Measurements from ENCODE around the gene RAB28.
A peak's percentile ranks its signal among the peaks of the same experiment; 100 is the strongest.

The RAB28 gene

GRCh38 chr4:13493793-13494192, 9.7 kb upstream of the RAB28 start:
- TF ChIP-seq JUND (IDR thresholded peaks at IDR 0.05; ENCODE audit: low read depth), result no peak
- in situ Hi-C loops (cut with HindIII; ENCODE audit: low pct_unique_long_range_greater_than_20kb, low sequenced_read_pairs), result no loop called here
- DNase-seq (ENCODE audit: low read depth in 1 of 2, low spot score in 1 of 2), result no peak

- in situ Hi-C loops (cut with HindIII; ENCODE audit: low pct_unique_long_range_greater_than_20kb, low sequenced_read_pairs), result no loop called here
- no peak for TF ChIP-seq JUND (IDR thresholded peaks at IDR 0.05; ENCODE audit: low read depth)
- no peak for DNase-seq (ENCODE audit: low read depth in 1 of 2, low spot score in 1 of 2)
Measured at GRCh38 chr4:13492747-13493146, 8.6 kb upstream of the RAB28 start.

GRCh38 chr4:13484749-13485221, 645 bp upstream of the RAB28 start:
- in situ Hi-C loops (cut with HindIII; ENCODE audit: low pct_unique_long_range_greater_than_20kb, low sequenced_read_pairs), result no loop called here
- DNase-seq (ENCODE audit: low read depth in 1 of 2, low spot score in 1 of 2), result peak in 1 of 2 experiments; percentile 30
- no peak for TF ChIP-seq JUND (IDR thresholded peaks at IDR 0.05; ENCODE audit: low read depth)

- in situ Hi-C loops (cut with HindIII; ENCODE audit: low pct_unique_long_range_greater_than_20kb, low sequenced_read_pairs), result no loop called here
- TF ChIP-seq JUND (IDR thresholded peaks at IDR 0.05; ENCODE audit: low read depth), result no peak
- DNase-seq (ENCODE audit: low read depth in 1 of 2, low spot score in 1 of 2), result peak; percentile 13 to 61
Measured at GRCh38 chr4:13483768-13484121, 395 bp downstream of the RAB28 start.

GRCh38 chr4:13483136-13483767, 888 bp downstream of the RAB28 start:
- TF ChIP-seq JUND (IDR thresholded peaks at IDR 0.05; ENCODE audit: low read depth), result no peak
- DNase-seq (ENCODE audit: low read depth in 1 of 2, low spot score in 1 of 2), result peak in 1 of 2 experiments; percentile 13
- in situ Hi-C loops (cut with HindIII; ENCODE audit: low pct_unique_long_range_greater_than_20kb, low sequenced_read_pairs), result no loop called here

GRCh38 chr4:13481569-13481968, 2.6 kb downstream of the RAB28 start:
- TF ChIP-seq JUND (IDR thresholded peaks at IDR 0.05; ENCODE audit: low read depth), result no peak
- no peak for DNase-seq (ENCODE audit: low read depth in 1 of 2, low spot score in 1 of 2)
- in situ Hi-C loops (cut with HindIII; ENCODE audit: low pct_unique_long_range_greater_than_20kb, low sequenced_read_pairs), result no loop called here

GRCh38 chr4:13478707-13479106, 5.4 kb downstream of the RAB28 start:
- in situ Hi-C loops (cut with HindIII; ENCODE audit: low pct_unique_long_range_greater_than_20kb, low sequenced_read_pairs), result no loop called here
- TF ChIP-seq JUND (IDR thresholded peaks at IDR 0.05; ENCODE audit: low read depth), result no peak
- DNase-seq (ENCODE audit: low read depth in 1 of 2, low spot score in 1 of 2), result no peak

GRCh38 chr4:13478131-13478530, 6.0 kb downstream of the RAB28 start:
- in situ Hi-C loops (cut with HindIII; ENCODE audit: low pct_unique_long_range_greater_than_20kb, low sequenced_read_pairs), result no loop called here
- TF ChIP-seq JUND (IDR thresholded peaks at IDR 0.05; ENCODE audit: low read depth), result no peak
- DNase-seq (ENCODE audit: low read depth in 1 of 2, low spot score in 1 of 2), result no peak

GRCh38 chr4:13476915-13477314, 7.2 kb downstream of the RAB28 start:
- in situ Hi-C loops (cut with HindIII; ENCODE audit: low pct_unique_long_range_greater_than_20kb, low sequenced_read_pairs), result no loop called here
- DNase-seq (ENCODE audit: low read depth in 1 of 2, low spot score in 1 of 2), result no peak
- no peak for TF ChIP-seq JUND (IDR thresholded peaks at IDR 0.05; ENCODE audit: low read depth)

- no peak for TF ChIP-seq JUND (IDR thresholded peaks at IDR 0.05; ENCODE audit: low read depth)
- DNase-seq (ENCODE audit: low read depth in 1 of 2, low spot score in 1 of 2), result no peak
- in situ Hi-C loops (cut with HindIII; ENCODE audit: low pct_unique_long_range_greater_than_20kb, low sequenced_read_pairs), result no loop called here
Measured at GRCh38 chr4:13476152-13476551, 8.0 kb downstream of the RAB28 start.

GRCh38 chr4:13471400-13471799, 12.7 kb downstream of the RAB28 start:
- in situ Hi-C loops (cut with HindIII; ENCODE audit: low pct_unique_long_range_greater_than_20kb, low sequenced_read_pairs), result no loop called here
- no peak for TF ChIP-seq JUND (IDR thresholded peaks at IDR 0.05; ENCODE audit: low read depth)

GRCh38 chr4:13470379-13470778, 13.8 kb downstream of the RAB28 start:
- no peak for DNase-seq (ENCODE audit: low read depth in 1 of 2, low spot score in 1 of 2)
- in situ Hi-C loops (cut with HindIII; ENCODE audit: low pct_unique_long_range_greater_than_20kb, low sequenced_read_pairs), result no loop called here
- no peak for TF ChIP-seq JUND (IDR thresholded peaks at IDR 0.05; ENCODE audit: low read depth)

More at GRCh38 chr4:13471400-13471799, 12.7 kb downstream of the RAB28 start:
- DNase-seq (ENCODE audit: low read depth in 1 of 2, low spot score in 1 of 2), result no peak

GRCh38 chr4:13464973-13465372, 19.2 kb downstream of the RAB28 start:
- in situ Hi-C loops (cut with HindIII; ENCODE audit: low pct_unique_long_range_greater_than_20kb, low sequenced_read_pairs), result no loop called here
- TF ChIP-seq JUND (IDR thresholded peaks at IDR 0.05; ENCODE audit: low read depth), result no peak
- DNase-seq (ENCODE audit: low read depth in 1 of 2, low spot score in 1 of 2), result no peak

- TF ChIP-seq JUND (IDR thresholded peaks at IDR 0.05; ENCODE audit: low read depth), result no peak
- no peak for DNase-seq (ENCODE audit: low read depth in 1 of 2, low spot score in 1 of 2)
- in situ Hi-C loops (cut with HindIII; ENCODE audit: low pct_unique_long_range_greater_than_20kb, low sequenced_read_pairs), result no loop called here
Measured at GRCh38 chr4:13464543-13464942, 19.6 kb downstream of the RAB28 start.

Data from T47D (cell line).